Measurements from ENCODE around the gene OPTC.

OPTC gene

GRCh38 chr1:203477748-203478147, 16.2 kb upstream of the OPTC start:
- TF ChIP-seq CTCF (IDR thresholded peaks at IDR 0.05; ENCODE audit: control extremely low read depth, extremely low read depth, low read depth, missing control alignments) = no peak
- DNase-seq (ENCODE audit: extremely low spot score) = peak; percentile 43
- POLR2A ChIA-PET = no interaction called here
- CTCF ChIA-PET = interaction anchor here (0.8 to 8.9 kb wide), 12 partner anchors 9 to 209 kb away, joined by 3 to 75 read pairs (median 4); partner anchors contain the start of gene OPTC

- no peak for TF ChIP-seq CTCF (IDR thresholded peaks at IDR 0.05; ENCODE audit: control extremely low read depth, extremely low read depth, low read depth, missing control alignments)
- no peak for DNase-seq (ENCODE audit: extremely low spot score)
- ChIA-PET POLR2A (no interaction called here), CTCF (interaction anchor here (0.9 to 8.9 kb wide), 9 partner anchors 9 to 210 kb away, joined by 3 to 75 read pairs (median 9); partner anchors contain the start of gene OPTC)
Observed at GRCh38 chr1:203478231-203478630, 15.7 kb upstream of the OPTC start.

- no peak for DNase-seq (ENCODE audit: extremely low spot score)
- CTCF ChIA-PET = interaction anchor here (1.5 to 8.9 kb wide), 6 partner anchors 8 to 210 kb away, joined by 4 to 75 read pairs (median 27); no protein-coding TSS in a partner anchor
- POLR2A ChIA-PET = no interaction called here
- no peak for TF ChIP-seq CTCF (IDR thresholded peaks at IDR 0.05; ENCODE audit: control extremely low read depth, extremely low read depth, low read depth, missing control alignments)
Observed at GRCh38 chr1:203478986-203479385, 15.0 kb upstream of the OPTC start.

GRCh38 chr1:203479646-203480045, 14.3 kb upstream of the OPTC start:
- ChIA-PET POLR2A (no interaction called here), CTCF (interaction anchor here (1.8 to 8.9 kb wide), 5 partner anchors 8 to 211 kb away, joined by 6 to 75 read pairs (median 28); no protein-coding TSS in a partner anchor)
- DNase-seq (ENCODE audit: extremely low spot score) = no peak
- no peak for TF ChIP-seq CTCF (IDR thresholded peaks at IDR 0.05; ENCODE audit: control extremely low read depth, extremely low read depth, low read depth, missing control alignments)

- no peak for DNase-seq (ENCODE audit: extremely low spot score)
- POLR2A ChIA-PET = no interaction called here
- CTCF ChIA-PET = interaction anchor here (0.7 to 8.9 kb wide), 5 partner anchors 7 to 213 kb away, joined by 3 to 75 read pairs (median 6); no protein-coding TSS in a partner anchor
- no peak for TF ChIP-seq CTCF (IDR thresholded peaks at IDR 0.05; ENCODE audit: control extremely low read depth, extremely low read depth, low read depth, missing control alignments)
Observed at GRCh38 chr1:203480084-203480483, 13.9 kb upstream of the OPTC start.

GRCh38 chr1:203480525-203481084, 13.3 kb upstream of the OPTC start:
- TF ChIP-seq CTCF (IDR thresholded peaks at IDR 0.05; ENCODE audit: control extremely low read depth, extremely low read depth, low read depth, missing control alignments) = no peak
- ChIA-PET POLR2A (no interaction called here), CTCF (interaction anchor here (0.7 to 1.8 kb wide), 3 partner anchors 138 to 213 kb away, joined by 3 to 6 read pairs (median 4); no protein-coding TSS in a partner anchor)
- no peak for DNase-seq (ENCODE audit: extremely low spot score)

All from GM10248 (cell line).